HepG2 (cell line): ENCODE data around the gene APOA1.

Source experiments
- CBFB ChIP-seq: sonication (generic); formaldehyde crosslinking; IDR thresholded peaks from 2 replicates; pipeline ENCODE4 v1.4.0; 2020; ENCODE audit warnings: missing genetic modification reagents
- FLYWCH1 ChIP-seq: sonication (generic); formaldehyde crosslinking; IDR thresholded peaks from 2 replicates; pipeline ENCODE4 v1.8.1; 2023; ENCODE audit warnings: mild to moderate bottlenecking, missing genetic modification reagents
- POLR2AphosphoS5 ChIP-seq: IDR thresholded peaks from 2 replicates; pipeline ENCODE4 v1.6.1; 2012; ENCODE audit warnings: low read depth, low read length
- ZNF235 ChIP-seq: sonication (generic); formaldehyde crosslinking; IDR thresholded peaks from 2 replicates; pipeline ENCODE4 v1.8.1; 2023; ENCODE audit warnings: mild to moderate bottlenecking, missing genetic modification reagents, borderline replicate concordance
- TF ChIP-seq, protein P1 (sequence below): sonication (generic); formaldehyde crosslinking; IDR thresholded peaks from 2 replicates; pipeline ENCODE4 v1.4.0; 2020; ENCODE audit warnings: mild to moderate bottlenecking, missing genetic modification reagents
- TF ChIP-seq, protein P2 (sequence below), 2 experiments: IDR thresholded peaks; 2 replicates each; pipeline ENCODE4 v1.6.1; 2011 to 2012; ENCODE audit warnings: low read length in 2 of 2, borderline replicate concordance in 1 of 2, low read depth in 1 of 2, mild to moderate bottlenecking in 1 of 2, moderate library complexity in 1 of 2

DNA sequence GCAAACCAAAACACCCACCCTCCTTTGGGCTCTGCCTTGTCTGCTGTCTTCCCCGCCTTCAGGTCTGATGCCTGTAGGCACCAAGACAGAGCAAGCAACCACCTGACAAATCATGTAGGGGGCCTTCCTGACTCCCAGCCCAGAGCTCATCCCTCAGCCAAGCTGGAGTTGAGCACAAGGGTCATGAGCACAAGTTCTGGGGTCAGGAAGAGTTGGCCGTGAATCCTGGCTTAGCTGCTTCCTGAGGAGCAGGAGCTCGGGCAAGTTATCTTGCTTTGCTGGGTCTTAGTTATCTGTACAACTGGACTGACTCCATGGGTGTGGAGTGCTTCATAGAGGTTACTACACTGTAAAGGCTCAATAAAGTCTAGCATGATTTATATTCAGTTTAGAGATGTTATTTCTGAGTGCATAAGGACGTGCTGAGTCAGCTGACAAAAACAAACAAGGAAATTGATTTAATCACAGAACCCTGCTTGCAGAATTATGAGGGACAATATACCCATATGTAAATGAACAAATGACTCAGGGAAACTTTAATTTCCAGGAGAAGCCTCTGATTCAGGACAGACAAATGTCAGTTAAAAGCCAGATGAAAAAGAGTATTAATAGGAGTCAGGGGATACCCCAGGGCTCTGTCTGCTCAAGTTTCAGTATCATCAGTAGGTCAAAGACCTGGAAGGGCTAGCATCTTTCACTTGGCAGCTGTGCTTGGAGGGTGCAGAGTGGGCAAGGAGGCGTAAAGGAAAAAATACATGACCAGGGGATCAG lies 15.0 kb upstream of the APOA1 start:
- TF ChIP-seq, protein P1, sequence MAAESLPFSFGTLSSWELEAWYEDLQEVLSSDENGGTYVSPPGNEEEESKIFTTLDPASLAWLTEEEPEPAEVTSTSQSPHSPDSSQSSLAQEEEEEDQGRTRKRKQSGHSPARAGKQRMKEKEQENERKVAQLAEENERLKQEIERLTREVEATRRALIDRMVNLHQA (CRISPR knock-in tag): no peak
- TF ChIP-seq CBFB (CRISPR knock-in tag) (no peak), ZNF235 (CRISPR knock-in tag) (no peak), FLYWCH1 (no peak), POLR2AphosphoS5 (no peak)
- TF ChIP-seq, protein P2, sequence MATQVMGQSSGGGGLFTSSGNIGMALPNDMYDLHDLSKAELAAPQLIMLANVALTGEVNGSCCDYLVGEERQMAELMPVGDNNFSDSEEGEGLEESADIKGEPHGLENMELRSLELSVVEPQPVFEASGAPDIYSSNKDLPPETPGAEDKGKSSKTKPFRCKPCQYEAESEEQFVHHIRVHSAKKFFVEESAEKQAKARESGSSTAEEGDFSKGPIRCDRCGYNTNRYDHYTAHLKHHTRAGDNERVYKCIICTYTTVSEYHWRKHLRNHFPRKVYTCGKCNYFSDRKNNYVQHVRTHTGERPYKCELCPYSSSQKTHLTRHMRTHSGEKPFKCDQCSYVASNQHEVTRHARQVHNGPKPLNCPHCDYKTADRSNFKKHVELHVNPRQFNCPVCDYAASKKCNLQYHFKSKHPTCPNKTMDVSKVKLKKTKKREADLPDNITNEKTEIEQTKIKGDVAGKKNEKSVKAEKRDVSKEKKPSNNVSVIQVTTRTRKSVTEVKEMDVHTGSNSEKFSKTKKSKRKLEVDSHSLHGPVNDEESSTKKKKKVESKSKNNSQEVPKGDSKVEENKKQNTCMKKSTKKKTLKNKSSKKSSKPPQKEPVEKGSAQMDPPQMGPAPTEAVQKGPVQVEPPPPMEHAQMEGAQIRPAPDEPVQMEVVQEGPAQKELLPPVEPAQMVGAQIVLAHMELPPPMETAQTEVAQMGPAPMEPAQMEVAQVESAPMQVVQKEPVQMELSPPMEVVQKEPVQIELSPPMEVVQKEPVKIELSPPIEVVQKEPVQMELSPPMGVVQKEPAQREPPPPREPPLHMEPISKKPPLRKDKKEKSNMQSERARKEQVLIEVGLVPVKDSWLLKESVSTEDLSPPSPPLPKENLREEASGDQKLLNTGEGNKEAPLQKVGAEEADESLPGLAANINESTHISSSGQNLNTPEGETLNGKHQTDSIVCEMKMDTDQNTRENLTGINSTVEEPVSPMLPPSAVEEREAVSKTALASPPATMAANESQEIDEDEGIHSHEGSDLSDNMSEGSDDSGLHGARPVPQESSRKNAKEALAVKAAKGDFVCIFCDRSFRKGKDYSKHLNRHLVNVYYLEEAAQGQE (IDR thresholded peaks at IDR 0.05; ENCODE audit: borderline replicate concordance in 1 of 2, low read depth in 1 of 2, low read length in 2 of 2): no peak
